PC-3 (cell line): ENCODE measurements around the gene LANCL2.
"Not testable (repeated sequence)": the region's sequence is repeated elsewhere in the genome, so short reads cannot be mapped to it uniquely, and the experiment has no call there.

Experiments
- CTCF ChIP-seq: fragments of 300-600 bp; sonication (generic); conservative IDR thresholded peaks from 2 replicates; pipeline ENCODE4 v1.5.1; 2017; ENCODE audit warnings: antibody characterized with exemption, low read depth, mild to moderate bottlenecking, low read length
- EZH2phosphoT487 ChIP-seq: fragments of 300-600 bp; sonication (generic); IDR thresholded peaks from 2 replicates; pipeline ENCODE4 v1.6.1; 2018; ENCODE audit warnings: mild to moderate bottlenecking, antibody characterized with exemption, low read length, borderline replicate concordance

- TF ChIP-seq EZH2phosphoT487, CTCF: not testable (repeated sequence)
These were observed 107.3 kb downstream of the LANCL2 start for GRCh38 chr7:55472406-55472805.
